ENCODE measurements around the gene KIR3DL3. TPM values are rescaled to one million over a fixed set of nuclear protein-coding genes. Genes with fewer than 3 reads are reported as not detected.
"Not testable (repeated sequence)": the region's sequence is repeated elsewhere in the genome, so short reads cannot be mapped to it uniquely, and the experiment has no call there.

KIR3DL3 gene
- total and polyA plus RNA-seq, 7 experiments from 2014 or later = not detected

- H3K4me1 ChIP-seq (ENCODE audit: control insufficient read depth in 2 of 2, insufficient read depth in 2 of 2, low read length in 2 of 2); H3K4me3 ChIP-seq (ENCODE audit: low read length); H3K36me3 ChIP-seq (ENCODE audit: control insufficient read depth in 2 of 3, insufficient read depth in 3 of 3, low read length in 3 of 3); CTCF ChIA-PET; H3K4me3 Mint-ChIP-seq; intact Hi-C loops (cut with micrococcal nuclease); DNase-seq; H3K27me3 ChIP-seq (ENCODE audit: control insufficient read depth in 2 of 2, insufficient read depth in 2 of 2, low read length in 2 of 2); ATAC-seq; H3K27ac ChIP-seq (ENCODE audit: low read depth, low read length); H3K4me1 Mint-ChIP-seq; POLR2A ChIA-PET; H3K27ac Mint-ChIP-seq; H3K9me3 ChIP-seq (ENCODE audit: control insufficient read depth in 2 of 3, low read length in 3 of 3); H3K36me3 Mint-ChIP-seq: not testable (repeated sequence)
- peaks cover 0 to 15% (median 2%) of the 10 kb centered on the region in 11 donors for H3K9me3 Mint-ChIP-seq
- peaks cover 0 to 36% (median 14%) of the 10 kb centered on the region in 5 donors for H3K27me3 Mint-ChIP-seq
Measured at GRCh38 chr19:54741950-54742349, 17.7 kb downstream of the KIR3DL3 start.

- H3K4me1 ChIP-seq (ENCODE audit: control insufficient read depth in 2 of 2, insufficient read depth in 2 of 2, low read length in 2 of 2); H3K9me3 ChIP-seq (ENCODE audit: control insufficient read depth in 2 of 3, low read length in 3 of 3); H3K4me3 ChIP-seq (ENCODE audit: low read length); CTCF ChIA-PET; H3K27ac Mint-ChIP-seq; H3K36me3 Mint-ChIP-seq; H3K27me3 ChIP-seq (ENCODE audit: control insufficient read depth in 2 of 2, insufficient read depth in 2 of 2, low read length in 2 of 2); H3K4me1 Mint-ChIP-seq; POLR2A ChIA-PET; H3K27ac ChIP-seq (ENCODE audit: low read depth, low read length); H3K4me3 Mint-ChIP-seq; intact Hi-C loops (cut with micrococcal nuclease); DNase-seq; H3K36me3 ChIP-seq (ENCODE audit: control insufficient read depth in 2 of 3, insufficient read depth in 3 of 3, low read length in 3 of 3); ATAC-seq: not testable (repeated sequence)
- Mint-ChIP-seq H3K27me3 (peaks cover 0 to 32% (median 17%) of the 10 kb centered on the region in 5 donors), H3K9me3 (peaks cover 0 to 21% (median 2%) of the 10 kb centered on the region in 11 donors)
Measured at GRCh38 chr19:54744080-54744479, 19.8 kb downstream of the KIR3DL3 start.

GRCh38 chr19:54747614-54748322 lies 23.5 kb downstream of the KIR3DL3 start:
- H3K36me3 Mint-ChIP-seq; H3K4me3 ChIP-seq (ENCODE audit: low read length); H3K4me1 Mint-ChIP-seq; H3K9me3 ChIP-seq (ENCODE audit: control insufficient read depth in 2 of 3, low read length in 3 of 3); POLR2A ChIA-PET; H3K27me3 ChIP-seq (ENCODE audit: control insufficient read depth in 2 of 2, insufficient read depth in 2 of 2, low read length in 2 of 2); DNase-seq; H3K27ac Mint-ChIP-seq; H3K4me1 ChIP-seq (ENCODE audit: control insufficient read depth in 2 of 2, insufficient read depth in 2 of 2, low read length in 2 of 2); H3K4me3 Mint-ChIP-seq; H3K27ac ChIP-seq (ENCODE audit: low read depth, low read length); intact Hi-C loops (cut with micrococcal nuclease); H3K36me3 ChIP-seq (ENCODE audit: control insufficient read depth in 2 of 3, insufficient read depth in 3 of 3, low read length in 3 of 3); CTCF ChIA-PET: not testable (repeated sequence)
- ATAC-seq = peak; percentile 54
- H3K9me3 Mint-ChIP-seq = peaks cover 0 to 29% (median 4%) of the 10 kb centered on the region in 11 donors
- H3K27me3 Mint-ChIP-seq = peaks cover 0 to 27% (median 0%) of the 10 kb centered on the region in 5 donors

GRCh38 chr19:54750276-54750675 lies 26.0 kb downstream of the KIR3DL3 start:
- H3K27ac Mint-ChIP-seq; H3K36me3 ChIP-seq (ENCODE audit: control insufficient read depth in 2 of 3, insufficient read depth in 3 of 3, low read length in 3 of 3); H3K4me3 ChIP-seq (ENCODE audit: low read length); H3K4me1 ChIP-seq (ENCODE audit: control insufficient read depth in 2 of 2, insufficient read depth in 2 of 2, low read length in 2 of 2); DNase-seq; H3K4me3 Mint-ChIP-seq; ATAC-seq; H3K9me3 ChIP-seq (ENCODE audit: control insufficient read depth in 2 of 3, low read length in 3 of 3); H3K4me1 Mint-ChIP-seq; H3K27me3 ChIP-seq (ENCODE audit: control insufficient read depth in 2 of 2, insufficient read depth in 2 of 2, low read length in 2 of 2); POLR2A ChIA-PET; H3K36me3 Mint-ChIP-seq; H3K27ac ChIP-seq (ENCODE audit: low read depth, low read length); CTCF ChIA-PET: not testable (repeated sequence)
- H3K27me3 Mint-ChIP-seq = peaks cover 0 to 21% (median 6%) of the 10 kb centered on the region in 5 donors
- intact Hi-C loops (cut with micrococcal nuclease) = loop anchor here in 1 of 2 donors (10.0 kb wide), 1 partner anchor 85 kb away; the partner anchor contains the start of gene KIR2DS4
- H3K9me3 Mint-ChIP-seq = peaks cover 0 to 23% (median 2%) of the 10 kb centered on the region in 11 donors

GRCh38 chr19:54756204-54757110 lies 32.2 kb downstream of the KIR3DL3 start:
- ATAC-seq; H3K27ac ChIP-seq (ENCODE audit: low read depth, low read length); DNase-seq; H3K4me1 ChIP-seq (ENCODE audit: control insufficient read depth in 2 of 2, insufficient read depth in 2 of 2, low read length in 2 of 2); H3K36me3 ChIP-seq (ENCODE audit: control insufficient read depth in 2 of 3, insufficient read depth in 3 of 3, low read length in 3 of 3); H3K27me3 ChIP-seq (ENCODE audit: control insufficient read depth in 2 of 2, insufficient read depth in 2 of 2, low read length in 2 of 2); POLR2A ChIA-PET; H3K4me1 Mint-ChIP-seq; H3K27me3 Mint-ChIP-seq; H3K9me3 ChIP-seq (ENCODE audit: control insufficient read depth in 2 of 3, low read length in 3 of 3); CTCF ChIA-PET; H3K36me3 Mint-ChIP-seq; H3K4me3 ChIP-seq (ENCODE audit: low read length); H3K4me3 Mint-ChIP-seq; H3K27ac Mint-ChIP-seq: not testable (repeated sequence)
- intact Hi-C loops (cut with micrococcal nuclease) = loop anchor here in 1 of 2 donors (10.0 kb wide), 1 partner anchor 78 kb away; the partner anchor contains the start of gene KIR2DS4
- H3K9me3 Mint-ChIP-seq = peaks cover 0 to 12% (median 4%) of the 10 kb centered on the region in 11 donors

GRCh38 chr19:54758577-54758976 lies 34.3 kb downstream of the KIR3DL3 start:
- H3K4me3 Mint-ChIP-seq; H3K27ac Mint-ChIP-seq; H3K27ac ChIP-seq (ENCODE audit: low read depth, low read length); H3K27me3 ChIP-seq (ENCODE audit: control insufficient read depth in 2 of 2, insufficient read depth in 2 of 2, low read length in 2 of 2); DNase-seq; H3K9me3 ChIP-seq (ENCODE audit: control insufficient read depth in 2 of 3, low read length in 3 of 3); H3K4me3 ChIP-seq (ENCODE audit: low read length); H3K4me1 ChIP-seq (ENCODE audit: control insufficient read depth in 2 of 2, insufficient read depth in 2 of 2, low read length in 2 of 2); POLR2A ChIA-PET; CTCF ChIA-PET; H3K36me3 Mint-ChIP-seq; H3K4me1 Mint-ChIP-seq; ATAC-seq; H3K36me3 ChIP-seq (ENCODE audit: control insufficient read depth in 2 of 3, insufficient read depth in 3 of 3, low read length in 3 of 3): not testable (repeated sequence)
- H3K27me3 Mint-ChIP-seq = peaks cover 0 to 14% (median 6%) of the 10 kb centered on the region in 5 donors
- intact Hi-C loops (cut with micrococcal nuclease) = loop anchor here in 1 of 2 donors (10.0 kb wide), 1 partner anchor 76 kb away; the partner anchor contains the start of gene KIR2DS4
- H3K9me3 Mint-ChIP-seq = peaks cover 0 to 12% (median 4%) of the 10 kb centered on the region in 11 donors
